IMR-90 (cell line): ENCODE data around the gene MUC5AC. TPM values are rescaled to one million over a fixed set of nuclear protein-coding genes. Genes with fewer than 3 reads are reported as not detected.

ENCODE experiments used
- ATAC-seq: fragments of 200-7000 bp; cut with Tn5 transposase; 2 replicates; pipeline ENCODE4 v1.9.1; 2020; ENCODE audit warnings: low read depth, mild to moderate bottlenecking, moderate library complexity
- BruUV-seq: library from RNA; stranded (reverse); fragments of 400-500 nt; replicated peaks from 2 replicates; lab custom pipeline; 2021; lab: Mats Ljungman, UMichigan
- CTCF ChIA-PET: fragments of 300-600 bp; formaldehyde crosslinking; extraction: SDS; loops from one replicate; lab custom pipeline; 2021; ENCODE audit warnings: antibody characterized with exemption; lab: Yijun Ruan, JAX
- POLR2A ChIA-PET: fragments of 300-600 bp; sonication (Branson Sonifier 250); formaldehyde crosslinking; loops from one replicate; lab custom pipeline; 2022; ENCODE audit warnings: antibody characterized with exemption; ENCODE audit not compliant: unreplicated experiment; lab: Charles Lee
- DNase-seq: peaks from one replicate; pipeline ENCODE4 v3.0.0; 2013
- H2AFZ ChIP-seq: replicated peaks from 2 replicates; pipeline ENCODE3; 2013; ENCODE audit warnings: low read length, mild to moderate bottlenecking; ENCODE audit not compliant: poor library complexity
- H2AK5ac ChIP-seq: 2 replicates; pipeline ENCODE4 v1.6.1; 2013; ENCODE audit warnings: low read depth, low read length, inconsistent platforms
- H2AK9ac ChIP-seq: replicated peaks from 2 replicates; pipeline ENCODE3; 2013; ENCODE audit warnings: mild to moderate bottlenecking, low read depth, low read length, moderate library complexity; ENCODE audit not compliant: poor library complexity
- H2BK120ac ChIP-seq: 2 replicates; pipeline ENCODE4 v1.6.1; 2013; ENCODE audit warnings: low read depth, low read length, inconsistent platforms
- H2BK15ac ChIP-seq: 3 replicates; pipeline ENCODE4 v1.6.1; 2013; ENCODE audit warnings: low read depth, low read length, inconsistent platforms
- H2BK20ac ChIP-seq: 2 replicates; pipeline ENCODE4 v1.6.1; 2013; ENCODE audit warnings: low read depth, mild to moderate bottlenecking, inconsistent platforms, low read length, moderate library complexity
- H2BK5ac ChIP-seq: 2 replicates; pipeline ENCODE4 v1.6.1; 2013; ENCODE audit warnings: mild to moderate bottlenecking, low read depth, low read length, inconsistent platforms; ENCODE audit not compliant: poor library complexity, severe bottlenecking
- H3K14ac ChIP-seq: replicated peaks from 2 replicates; pipeline ENCODE4 v1.6.1; 2013; ENCODE audit warnings: low read depth, low read length, inconsistent platforms
- H3K18ac ChIP-seq: 2 replicates; pipeline ENCODE4 v1.6.1; 2013; ENCODE audit warnings: low read depth, low read length, control low read depth
- H3K23ac ChIP-seq: 2 replicates; pipeline ENCODE4 v1.6.1; 2013; ENCODE audit warnings: low read depth, low read length, inconsistent platforms
- H3K27ac ChIP-seq: 2 replicates; pipeline ENCODE4 v1.5.1; 2013; ENCODE audit warnings: mild to moderate bottlenecking, control low read depth, low read length; ENCODE audit not compliant: insufficient read depth
- H3K27me3 ChIP-seq: 2 replicates; pipeline ENCODE4 v1.6.1; 2013; ENCODE audit warnings: low read length; ENCODE audit not compliant: control insufficient read depth, insufficient read depth
- H3K36me3 ChIP-seq: 2 replicates; pipeline ENCODE4 v1.6.1; 2013; ENCODE audit warnings: low read length, mixed read lengths; ENCODE audit not compliant: control insufficient read depth, insufficient read depth
- H3K4ac ChIP-seq: 2 replicates; pipeline ENCODE4 v1.6.1; 2013; ENCODE audit warnings: low read depth, low read length, inconsistent platforms
- H3K4me1 ChIP-seq: 2 replicates; pipeline ENCODE4 v1.6.1; 2013; ENCODE audit warnings: low read length, mixed read lengths; ENCODE audit not compliant: control insufficient read depth, insufficient read depth
- H3K4me2 ChIP-seq: 2 replicates; pipeline ENCODE4 v1.6.1; 2013; ENCODE audit warnings: low read depth, mild to moderate bottlenecking, control low read depth, low read length, moderate library complexity
- H3K4me3 ChIP-seq: 2 replicates; pipeline ENCODE4 v1.5.1; 2013; ENCODE audit warnings: low read depth, mild to moderate bottlenecking, control low read depth, low read length, moderate library complexity; ENCODE audit not compliant: insufficient read depth
- H3K56ac ChIP-seq: 2 replicates; pipeline ENCODE4 v1.6.1; 2013; ENCODE audit warnings: low read length, inconsistent platforms; ENCODE audit not compliant: insufficient read depth; ENCODE audit errors: extremely low read depth
- H3K79me1 ChIP-seq, 2 experiments: 2 replicates each; pipeline ENCODE4 v1.6.1; 2013; ENCODE audit warnings: low read length in 2 of 2, inconsistent platforms in 1 of 2, low read depth in 1 of 2
- H3K9ac ChIP-seq: 2 replicates; pipeline ENCODE4 v1.6.1; 2013; ENCODE audit warnings: low read depth, low read length, control low read depth
- H3K9me1 ChIP-seq: 2 replicates; pipeline ENCODE4 v1.6.1; 2013; ENCODE audit warnings: low read length, inconsistent platforms; ENCODE audit not compliant: insufficient read depth
- H3K9me3 ChIP-seq: 2 replicates; pipeline ENCODE4 v1.6.1; 2013; ENCODE audit warnings: low read length; ENCODE audit not compliant: control insufficient read depth, insufficient read depth
- H4K20me1 ChIP-seq: 2 replicates; pipeline ENCODE4 v1.6.1; 2013; ENCODE audit warnings: low read length, inconsistent platforms; ENCODE audit not compliant: insufficient read depth
- H4K5ac ChIP-seq: 2 replicates; pipeline ENCODE4 v1.6.1; 2013; ENCODE audit warnings: mild to moderate bottlenecking, low read depth, low read length, control low read depth
- H4K8ac ChIP-seq, 2 experiments: 2 replicates each; pipeline ENCODE4 v1.6.1; 2013; ENCODE audit warnings: low read depth in 2 of 2, low read length in 2 of 2, control low read depth in 1 of 2, inconsistent platforms in 1 of 2
- H4K91ac ChIP-seq: 2 replicates; pipeline ENCODE4 v1.6.1; 2013; ENCODE audit warnings: low read depth, low read length, inconsistent platforms; ENCODE audit not compliant: insufficient read depth
- MAFK ChIP-seq: IDR thresholded peaks from 2 replicates; pipeline ENCODE4 v1.6.1; 2012; ENCODE audit warnings: low read depth, low read length, improper control_type of control experiment
- WGBS, 2 experiments: methylation state at CpG; one replicate each; pipeline versions ENCODE4 v1.1.5 to v1.1.7; 2013; ENCODE audit warnings: missing lambda C conversion rate in 2 of 2; ENCODE audit not compliant: insufficient read length in 1 of 2; ENCODE audit errors: extremely low coverage in 2 of 2; 5-methylcytosine and 5-hydroxymethylcytosine counted together
- dilution Hi-C: fragments of 300-500 bp; cut with HindIII; formaldehyde crosslinking; loops from one replicate; pipeline ENCODE4 v1.14.3; 2018; ENCODE audit warnings: low sequenced_read_pairs; ENCODE audit not compliant: unreplicated experiment
- in situ Hi-C: fragments of 300-500 bp; cut with MboI; formaldehyde crosslinking; loops from 3 replicates; pipeline ENCODE4 v1.14.3; 2019; ENCODE audit warnings: low sequenced_read_pairs, inconsistent platforms, mixed read lengths
- intact Hi-C: fragments of 100-400 bp; cut with micrococcal nuclease; formaldehyde crosslinking; loops from 2 replicates; pipeline ENCODE4 v1.10.0; 2022
- polyA plus RNA-seq, 3 experiments: library from polyadenylated mRNA; depleted of rRNA; stranded (reverse); fragments of >200 nt; gene quantifications; 2 replicates each; pipeline ENCODE4 v1.2.3, GENCODE V29; 2012; ENCODE audit warnings: low replicate concordance in 1 of 3
- total RNA-seq: library from RNA; depleted of rRNA; stranded (reverse); fragments of >200 nt; gene quantifications from 2 replicates; pipeline ENCODE4 v1.2.3, GENCODE V29; 2012

The MUC5AC gene
- total and polyA plus RNA-seq, 2 of the 4 experiments (the other 2 are of a cell fraction), result 0.02 TPM; not detected in 1

- Histone ChIP-seq H3K23ac (no peak overlapping the region), H2BK5ac (no peak overlapping the region), H2AK9ac (no peak overlapping the region), H2AK5ac (no peak overlapping the region), H4K20me1 (no peaks in the 10 kb centered on the region; the same call in 1 of the 2 replicates), H3K56ac (no peak overlapping the region), H2AFZ (no peak overlapping the region), H3K18ac (no peak overlapping the region), H3K9me3 (no peaks in the 10 kb centered on the region), H2BK120ac (no peak overlapping the region), H3K9me1 (no peaks in the 10 kb centered on the region), H3K79me1 (no peaks in the 10 kb centered on the region), H2BK15ac (no peak overlapping the region), H3K36me3 (no peaks in the 10 kb centered on the region), H3K27me3 (peaks cover 2% of the 10 kb centered on the region; the same call in 1 of the 2 replicates), H3K27ac (no peak overlapping the region), H2BK20ac (no peak overlapping the region), H3K9ac (no peak overlapping the region), H3K4me1 (no peaks in the 10 kb centered on the region), H3K14ac (no peak overlapping the region), H4K5ac (no peak overlapping the region), H4K91ac (no peak overlapping the region), H3K4ac (no peak overlapping the region), H4K8ac (no peak overlapping the region), H3K4me2 (no peak overlapping the region), H3K4me3 (no peak overlapping the region)
- 79% methylated on average over 13 of the region's 27 CpGs; no CpG with 5 or more reads in 1 of the 2 experiments for WGBS, 2 experiments
- TF ChIP-seq MAFK, result no peak
- in situ Hi-C loops, result no loop called here
- DNase-seq (no peak), ATAC-seq (no peak)
- ChIA-PET CTCF (interaction anchor here (0.6 kb wide), 1 partner anchor 136 kb away, joined by 3 read pairs; no protein-coding TSS in a partner anchor), POLR2A (no interaction called here)
- BruUV-seq, result no TSS peak
- dilution Hi-C loops, result no loop called here
- intact Hi-C loops, result no loop called here
Measured at GRCh38 chr11:1229471-1230120, 71.8 kb downstream of the MUC5AC start.
